ENCODE data around the gene CYB5D1. TPM values are rescaled to one million over a fixed set of nuclear protein-coding genes. Genes with fewer than 3 reads are reported as not detected.
"Not testable (repeated sequence)": the region's sequence is repeated elsewhere in the genome, so short reads cannot be mapped to it uniquely, and the experiment has no call there.

CYB5D1 gene
- 10 to 100 TPM in 1 of 6 donors, 1 to 10 TPM in 5; 5.0 to 10.5 (median 8.4) TPM for total RNA-seq
- polyA plus RNA-seq, result 1 to 10 TPM; 4.9 to 8.5 TPM

- WGBS, 2 donors, result 1% methylated on average over 48 of the region's 48 CpGs
- intact Hi-C loops (cut with DNase I), result loop anchor here in 1 of 3 donors (10.0 kb wide), 1 partner anchor 113 kb away; no protein-coding TSS in a partner anchor
- no peak for FAIRE-seq
These were observed at the start of gene CYB5D1 for GRCh38 chr17:7857713-7858521. Gene CYB5D1 (plus strand): TSS chr17:7858003. CDS start chr17:7858135, 132 bp downstream.

GRCh38 chr17:7809086-7809790, 48.6 kb upstream of the CYB5D1 start:
- intact Hi-C loops (cut with DNase I), result loop anchor here in 1 of 3 donors (10.0 kb wide), 1 partner anchor 74 kb away; no protein-coding TSS in a partner anchor

More at GRCh38 chr17:7857713-7858521, at the start of gene CYB5D1:
- no peaks in the 10 kb centered on the region for H3K27me3 ChIP-seq
- H3K27ac ChIP-seq, result peak within 1 kb of the TSS; percentile 75 to 80 (median 77)
- DNase-seq (peak; percentile 84 to 92 (median 90)), ATAC-seq (peak; percentile 71 to 81 (median 77))
- H3K36me3 ChIP-seq, result peaks cover 0 to 4% (median 0%) of the 10 kb centered on the region in 3 donors
- H3K4me3 ChIP-seq, result peak within 1 kb of the TSS; percentile 41 to 82 (median 59)
- no peak for TF ChIP-seq CTCF (IDR thresholded peaks at IDR 0.05)
- peaks cover 0 to 17% (median 9%) of the 10 kb centered on the region in 3 donors for H3K4me1 ChIP-seq
- no peaks in the 10 kb centered on the region for H3K9me3 ChIP-seq

DNA sequence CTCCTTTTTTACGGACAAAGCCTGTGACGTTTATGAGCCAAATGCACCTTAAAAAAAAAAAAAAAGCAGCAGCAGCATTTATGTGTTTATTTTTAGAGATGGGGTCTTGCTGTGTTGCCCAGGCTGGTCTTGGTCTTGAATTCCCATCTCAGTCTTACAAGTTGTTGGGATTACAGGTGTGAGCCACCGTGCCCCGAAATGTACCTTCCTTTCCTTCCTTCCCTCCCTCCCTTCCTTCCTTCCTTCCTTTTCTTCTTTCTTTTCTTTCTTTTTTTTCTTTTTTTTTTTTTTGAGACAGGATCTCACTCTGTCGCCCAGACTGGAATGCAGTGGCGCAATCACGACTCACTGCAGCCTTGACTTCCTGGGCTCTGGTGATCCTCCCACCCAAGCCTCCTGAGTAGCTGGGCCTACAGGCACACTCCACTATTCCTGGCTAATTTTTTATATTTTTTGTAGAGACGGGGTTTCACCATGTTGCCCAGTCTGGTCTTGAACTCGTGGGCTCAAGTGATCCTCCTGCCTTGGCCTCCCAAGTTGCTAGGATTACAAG, 47.9 kb upstream of the CYB5D1 start:
- WGBS, 2 donors, result 85 to 86% methylated on average over 7 to 9 of the region's 9 CpGs
- not testable (repeated sequence) for H3K4me1 ChIP-seq, H3K36me3 ChIP-seq, DNase-seq, H3K9me3 ChIP-seq, H3K4me3 ChIP-seq, ATAC-seq, H3K27ac ChIP-seq, H3K27me3 ChIP-seq, FAIRE-seq
- intact Hi-C loops (cut with DNase I), result loop anchor here in 1 of 3 donors (10.0 kb wide), 1 partner anchor 75 kb away; no protein-coding TSS in a partner anchor

More at GRCh38 chr17:7809086-7809790, 48.6 kb upstream of the CYB5D1 start:
- Histone ChIP-seq H3K36me3 (no peaks in the 10 kb centered on the region), H3K27me3 (no peaks in the 10 kb centered on the region), H3K27ac (no peak overlapping the region), H3K4me3 (no peak overlapping the region), H3K4me1 (no peaks in the 10 kb centered on the region), H3K9me3 (no peaks in the 10 kb centered on the region)
- WGBS, 2 donors, result 77 to 78% methylated on average over 11 of the region's 11 CpGs
- ATAC-seq (no peak), FAIRE-seq (no peak), DNase-seq (peak in 1 of 6 donors; percentile 25)
- TF ChIP-seq CTCF (IDR thresholded peaks at IDR 0.05), result no peak

- ATAC-seq (no peak), FAIRE-seq (no peak), DNase-seq (no peak)
- H3K9me3 ChIP-seq, result no peaks in the 10 kb centered on the region
- 82 to 88% methylated on average over 3 of the region's 3 CpGs for WGBS, 2 donors
- H3K27ac ChIP-seq, result no peak overlapping the region
- no peaks in the 10 kb centered on the region for H3K27me3 ChIP-seq
- H3K4me1 ChIP-seq, result no peaks in the 10 kb centered on the region
- intact Hi-C loops (cut with DNase I), result no loop called here
- no peaks in the 10 kb centered on the region for H3K36me3 ChIP-seq
- no peak for TF ChIP-seq CTCF (IDR thresholded peaks at IDR 0.05)
- H3K4me3 ChIP-seq, result no peak overlapping the region
These were observed 46.6 kb upstream of the CYB5D1 start for GRCh38 chr17:7811251-7811650.

GRCh38 chr17:7814969-7815368, 42.8 kb upstream of the CYB5D1 start:
- FAIRE-seq (no peak), DNase-seq (no peak), ATAC-seq (no peak)
- Histone ChIP-seq H3K27me3 (no peaks in the 10 kb centered on the region), H3K4me1 (no peaks in the 10 kb centered on the region), H3K36me3 (no peaks in the 10 kb centered on the region), H3K4me3 (no peak overlapping the region), H3K9me3 (no peaks in the 10 kb centered on the region), H3K27ac (no peak overlapping the region)
- WGBS, 2 donors, result 84 to 91% methylated on average over 5 of the region's 5 CpGs
- intact Hi-C loops (cut with DNase I), result no loop called here
- TF ChIP-seq CTCF (IDR thresholded peaks at IDR 0.05), result no peak

Measured in pancreas (tissue), 10 donors.